ENCODE measurements around the gene INKA1. TPM values are rescaled to one million over a fixed set of nuclear protein-coding genes. Genes with fewer than 3 reads are reported as not detected.

The INKA1 gene
- total RNA-seq, 1 donor from 2014 or later = not detected

DNA sequence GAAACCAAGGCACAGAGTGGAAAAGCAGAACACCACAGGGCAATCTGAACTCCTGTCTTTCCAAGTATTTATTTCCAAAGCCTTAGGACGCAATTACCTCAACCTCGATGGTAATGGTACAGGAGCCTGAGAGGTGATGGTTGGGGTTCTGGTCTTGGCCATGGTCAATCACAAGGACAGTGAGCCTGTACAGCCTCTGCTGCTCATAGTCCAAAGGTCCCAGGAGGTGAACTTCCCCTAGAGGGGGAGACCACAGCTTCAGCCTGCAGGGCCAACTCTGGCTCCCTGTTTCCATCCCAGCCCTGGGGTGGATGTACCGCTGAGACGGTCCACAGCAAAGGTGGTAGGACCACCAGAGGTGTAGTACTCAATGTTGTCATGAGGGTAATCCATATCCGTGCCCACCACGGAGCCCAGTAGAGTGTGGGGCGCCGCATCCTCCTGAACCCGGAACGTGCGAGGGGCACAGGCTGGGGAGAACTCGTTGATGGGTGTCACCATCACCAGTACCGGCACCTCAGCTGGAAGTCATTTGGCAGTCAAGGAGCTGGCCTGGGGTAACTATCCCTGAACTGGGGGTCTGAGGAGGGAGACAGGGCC, 9.5 kb upstream of the INKA1 start:
- H3K36me3 ChIP-seq = no peaks in the 10 kb centered on the region
- intact Hi-C loops (cut with DNase I) = no loop called here
- no peak overlapping the region for H3K27ac ChIP-seq
- no peaks in the 10 kb centered on the region for H3K4me1 ChIP-seq
- no peaks in the 10 kb centered on the region for H3K9me3 ChIP-seq
- no peak overlapping the region for H3K4me3 ChIP-seq
- no peak for DNase-seq (ENCODE audit: low spot score in 2 of 2)
- TF ChIP-seq, protein P1, sequence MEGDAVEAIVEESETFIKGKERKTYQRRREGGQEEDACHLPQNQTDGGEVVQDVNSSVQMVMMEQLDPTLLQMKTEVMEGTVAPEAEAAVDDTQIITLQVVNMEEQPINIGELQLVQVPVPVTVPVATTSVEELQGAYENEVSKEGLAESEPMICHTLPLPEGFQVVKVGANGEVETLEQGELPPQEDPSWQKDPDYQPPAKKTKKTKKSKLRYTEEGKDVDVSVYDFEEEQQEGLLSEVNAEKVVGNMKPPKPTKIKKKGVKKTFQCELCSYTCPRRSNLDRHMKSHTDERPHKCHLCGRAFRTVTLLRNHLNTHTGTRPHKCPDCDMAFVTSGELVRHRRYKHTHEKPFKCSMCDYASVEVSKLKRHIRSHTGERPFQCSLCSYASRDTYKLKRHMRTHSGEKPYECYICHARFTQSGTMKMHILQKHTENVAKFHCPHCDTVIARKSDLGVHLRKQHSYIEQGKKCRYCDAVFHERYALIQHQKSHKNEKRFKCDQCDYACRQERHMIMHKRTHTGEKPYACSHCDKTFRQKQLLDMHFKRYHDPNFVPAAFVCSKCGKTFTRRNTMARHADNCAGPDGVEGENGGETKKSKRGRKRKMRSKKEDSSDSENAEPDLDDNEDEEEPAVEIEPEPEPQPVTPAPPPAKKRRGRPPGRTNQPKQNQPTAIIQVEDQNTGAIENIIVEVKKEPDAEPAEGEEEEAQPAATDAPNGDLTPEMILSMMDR (IDR thresholded peaks at IDR 0.05) = no peak
- H3K27me3 ChIP-seq = no peaks in the 10 kb centered on the region

DNA sequence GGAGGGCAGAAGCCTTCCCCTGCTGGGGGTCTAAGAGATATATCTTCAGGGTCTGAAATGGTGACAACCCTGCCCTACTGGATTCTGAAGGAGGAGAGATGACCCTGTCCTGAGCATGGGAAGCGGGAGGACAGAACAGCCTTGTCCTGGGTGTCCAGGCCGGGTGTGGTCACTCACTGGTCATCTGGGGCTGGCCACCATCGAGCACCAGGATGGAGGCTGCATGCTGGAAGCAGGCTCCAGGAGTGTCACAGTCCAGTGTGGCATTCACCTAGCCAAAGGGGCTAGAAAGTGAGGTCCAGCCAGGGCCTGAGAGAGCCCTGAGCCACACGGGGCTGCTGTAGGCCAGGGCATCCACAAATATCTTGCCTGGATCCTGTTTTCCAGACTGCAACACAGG, 8.6 kb upstream of the INKA1 start:
- no peaks in the 10 kb centered on the region for H3K4me1 ChIP-seq
- no peak overlapping the region for H3K4me3 ChIP-seq
- intact Hi-C loops (cut with DNase I) = no loop called here
- TF ChIP-seq, protein P1 (IDR thresholded peaks at IDR 0.05) = no peak
- H3K36me3 ChIP-seq = no peaks in the 10 kb centered on the region
- H3K27me3 ChIP-seq = no peaks in the 10 kb centered on the region
- no peak for DNase-seq (ENCODE audit: low spot score in 2 of 2)
- no peaks in the 10 kb centered on the region for H3K9me3 ChIP-seq
- H3K27ac ChIP-seq = no peak overlapping the region

DNA sequence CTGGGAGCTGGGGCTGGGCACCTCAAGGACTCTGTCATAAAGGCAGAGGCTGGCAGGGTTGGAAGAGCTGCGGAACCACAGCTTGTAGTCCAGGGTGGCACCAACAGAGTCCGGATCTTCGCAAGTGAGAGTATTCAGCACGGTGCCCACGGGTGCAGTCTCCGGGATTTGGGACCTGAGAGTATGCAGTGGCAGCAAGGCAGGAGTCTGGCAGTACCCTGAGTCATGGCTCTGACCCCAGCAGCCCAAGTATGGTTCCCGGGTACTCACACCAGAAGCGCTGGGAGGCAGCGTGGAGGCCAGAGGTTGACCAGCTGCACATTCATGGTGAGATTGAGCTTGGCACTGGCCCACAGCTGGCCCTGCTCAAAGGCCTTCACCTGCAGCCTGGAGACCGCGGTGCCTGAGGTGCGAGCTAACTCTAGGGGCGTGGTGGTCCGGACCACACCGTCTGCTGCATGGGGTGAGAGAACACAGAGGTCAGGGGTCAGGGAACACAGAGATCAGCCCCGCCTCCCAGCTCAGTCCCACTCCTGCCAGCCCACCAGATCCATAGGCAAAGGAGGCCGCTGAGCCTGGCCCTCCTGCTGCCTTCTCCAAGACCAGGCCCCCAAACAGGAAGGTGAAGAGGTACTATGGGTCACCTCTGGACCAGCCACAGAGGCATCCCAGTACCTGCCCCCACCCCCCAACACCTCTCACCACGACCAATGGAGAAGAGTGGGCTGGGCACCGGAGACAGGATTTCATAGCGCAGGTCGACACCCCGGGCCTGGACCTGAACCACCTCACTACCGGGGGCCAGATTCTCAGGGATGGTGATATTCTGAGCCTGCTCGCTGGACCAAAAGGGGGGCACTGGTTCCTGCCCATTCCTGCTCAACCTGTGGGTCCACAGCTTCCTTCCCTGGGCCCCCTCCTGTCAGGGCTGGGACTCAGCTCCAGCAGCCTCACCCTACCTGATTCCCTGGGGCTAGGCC, 7.8 kb upstream of the INKA1 start:
- intact Hi-C loops (cut with DNase I) = no loop called here
- Histone ChIP-seq H3K4me3 (no peak overlapping the region), H3K27me3 (no peaks in the 10 kb centered on the region), H3K4me1 (peaks cover 0 to 2% of the 10 kb centered on the region in 2 donors), H3K9me3 (no peaks in the 10 kb centered on the region), H3K36me3 (no peaks in the 10 kb centered on the region), H3K27ac (no peak overlapping the region)
- TF ChIP-seq, protein P1 (IDR thresholded peaks at IDR 0.05) = no peak
- DNase-seq (ENCODE audit: low spot score in 2 of 2) = no peak

DNA sequence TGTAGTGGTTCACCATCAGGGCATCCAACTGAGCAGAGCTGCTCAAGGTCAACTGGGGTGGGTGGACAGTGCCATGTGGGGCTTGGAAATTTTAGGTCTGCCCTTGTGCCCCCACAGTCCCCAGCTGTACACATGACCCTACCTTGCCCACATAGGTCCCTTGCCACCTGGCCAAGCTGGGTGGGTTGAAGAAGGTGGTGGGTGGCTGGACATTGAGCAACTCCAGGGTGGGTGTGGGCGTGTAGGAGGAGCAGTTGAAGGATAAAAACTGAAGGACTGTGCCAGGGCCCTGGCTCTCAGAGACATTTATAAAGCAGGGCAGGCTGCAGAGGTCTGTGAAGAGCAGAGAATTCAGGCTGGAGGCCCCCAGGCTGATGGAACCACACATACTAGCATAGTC, 4.0 kb upstream of the INKA1 start:
- peak overlapping the region in 1 of 2 donors; percentile 48 for H3K27ac ChIP-seq
- peaks cover 2 to 8% of the 10 kb centered on the region in 2 donors for H3K4me1 ChIP-seq
- no peaks in the 10 kb centered on the region for H3K27me3 ChIP-seq
- intact Hi-C loops (cut with DNase I) = no loop called here
- H3K4me3 ChIP-seq = no peak overlapping the region
- TF ChIP-seq, protein P1 (IDR thresholded peaks at IDR 0.05) = no peak
- no peaks in the 10 kb centered on the region for H3K9me3 ChIP-seq
- no peak for DNase-seq (ENCODE audit: low spot score in 2 of 2)
- no peaks in the 10 kb centered on the region for H3K36me3 ChIP-seq

DNA sequence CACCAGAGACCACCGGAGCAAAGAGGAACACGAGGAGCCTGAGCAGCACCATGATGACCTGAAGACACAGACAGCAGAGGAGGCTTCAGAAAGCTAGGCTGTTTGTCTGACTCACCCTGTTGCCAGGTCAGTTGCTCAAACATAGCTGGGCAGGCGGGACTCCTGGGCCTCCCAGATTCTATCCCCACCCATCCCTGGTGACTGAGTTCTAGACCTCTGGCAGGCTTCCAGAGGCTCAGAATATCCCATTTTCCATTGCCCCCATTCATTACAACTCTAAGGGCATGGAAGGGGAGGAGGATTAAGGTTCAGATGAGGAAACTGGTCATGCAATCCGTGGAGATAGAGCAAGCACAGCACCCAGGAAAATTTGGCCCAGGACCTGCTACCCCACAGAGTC, 3.3 kb upstream of the INKA1 start, which contains the start of gene CDHR4:
TSS of gene CDHR4 (minus strand) at position 113 of the 400 bp plus-strand sequence. CDS start at position 52, 61 bp downstream.
- H3K9me3 ChIP-seq = no peaks in the 10 kb centered on the region
- no peaks in the 10 kb centered on the region for H3K27me3 ChIP-seq
- peak within 1 kb of the TSS in 1 of 2 donors; percentile 48 for H3K27ac ChIP-seq
- no peaks in the 10 kb centered on the region for H3K36me3 ChIP-seq
- DNase-seq (ENCODE audit: low spot score in 2 of 2) = peak in 1 of 2 donors; percentile 86
- H3K4me1 ChIP-seq = peaks cover 8 to 14% of the 10 kb centered on the region in 2 donors
- no peak within 1 kb of the TSS for H3K4me3 ChIP-seq
- intact Hi-C loops (cut with DNase I) = loop anchor here (5.0 kb wide), 1 partner anchor 288 kb away; the partner anchor contains the start of gene RBM5
- TF ChIP-seq, protein P1 (IDR thresholded peaks at IDR 0.05) = no peak

Data from ascending aorta (tissue), 2 donors.